ENCODE results near the gene PHF13. TPM values are rescaled to one million over a fixed set of nuclear protein-coding genes. Genes with fewer than 3 reads are reported as not detected.
"Not testable (repeated sequence)": the region's sequence is repeated elsewhere in the genome, so short reads cannot be mapped to it uniquely, and the experiment has no call there.

The PHF13 gene
- total RNA-seq, 2 donors from 2014 or later = 14.8 to 23.7 TPM

- Mint-ChIP-seq H3K27me3 (no peaks in the 10 kb centered on the region), H3K27ac (no peak overlapping the region), H3K36me3 (ENCODE audit: low read depth) (peaks cover 73% of the 10 kb centered on the region), H3K4me3 (peak overlapping the region; percentile 88), H3K4me1 (peaks cover 5% of the 10 kb centered on the region), H3K9me3 (no peaks in the 10 kb centered on the region)
- ATAC-seq (replicated peaks) = no peak
These were observed 13.5 kb downstream of the PHF13 start for GRCh38 chr1:6627031-6627430.

- H3K36me3 Mint-ChIP-seq (ENCODE audit: low read depth) = peaks cover 73% of the 10 kb centered on the region
- no peaks in the 10 kb centered on the region for H3K9me3 Mint-ChIP-seq
- H3K4me1 Mint-ChIP-seq = peaks cover 5% of the 10 kb centered on the region
- H3K27me3 Mint-ChIP-seq = no peaks in the 10 kb centered on the region
- peak overlapping the region; percentile 45 for H3K27ac Mint-ChIP-seq
- H3K4me3 Mint-ChIP-seq = peak overlapping the region; percentile 88
- ATAC-seq (replicated peaks) = no peak
These were observed 14.5 kb downstream of the PHF13 start for GRCh38 chr1:6627841-6628545.

GRCh38 chr1:6628971-6629479 lies 15.5 kb downstream of the PHF13 start:
- Mint-ChIP-seq H3K4me1 (peaks cover 5% of the 10 kb centered on the region), H3K4me3 (no peak overlapping the region), H3K36me3 (ENCODE audit: low read depth) (peaks cover 76% of the 10 kb centered on the region), H3K9me3 (no peaks in the 10 kb centered on the region), H3K27ac (no peak overlapping the region), H3K27me3 (no peaks in the 10 kb centered on the region)
- ATAC-seq (replicated peaks) = no peak

GRCh38 chr1:6630027-6630426 lies 16.5 kb downstream of the PHF13 start:
- no peak overlapping the region for H3K4me3 Mint-ChIP-seq
- H3K4me1 Mint-ChIP-seq = peaks cover 5% of the 10 kb centered on the region
- peaks cover 86% of the 10 kb centered on the region for H3K36me3 Mint-ChIP-seq (ENCODE audit: low read depth)
- no peaks in the 10 kb centered on the region for H3K9me3 Mint-ChIP-seq
- no peaks in the 10 kb centered on the region for H3K27me3 Mint-ChIP-seq
- H3K27ac Mint-ChIP-seq = peak overlapping the region; percentile 78
- ATAC-seq (replicated peaks) = no peak

GRCh38 chr1:6631058-6631457 lies 17.5 kb downstream of the PHF13 start:
- Mint-ChIP-seq H3K36me3 (ENCODE audit: low read depth) (peaks cover 85% of the 10 kb centered on the region), H3K4me3 (no peak overlapping the region), H3K27ac (no peak overlapping the region), H3K27me3 (no peaks in the 10 kb centered on the region), H3K4me1 (peaks cover 5% of the 10 kb centered on the region), H3K9me3 (no peaks in the 10 kb centered on the region)
- ATAC-seq (replicated peaks) = no peak

- H3K27ac Mint-ChIP-seq = no peak overlapping the region
- H3K27me3 Mint-ChIP-seq = no peaks in the 10 kb centered on the region
- H3K9me3 Mint-ChIP-seq = no peaks in the 10 kb centered on the region
- no peak overlapping the region for H3K4me3 Mint-ChIP-seq
- peaks cover 86% of the 10 kb centered on the region for H3K36me3 Mint-ChIP-seq (ENCODE audit: low read depth)
- H3K4me1 Mint-ChIP-seq = peaks cover 5% of the 10 kb centered on the region
- ATAC-seq (replicated peaks) = no peak
These were observed 19.3 kb downstream of the PHF13 start for GRCh38 chr1:6632588-6633514.

GRCh38 chr1:6634371-6635052 lies 21.0 kb downstream of the PHF13 start:
- no peaks in the 10 kb centered on the region for H3K9me3 Mint-ChIP-seq
- peaks cover 83% of the 10 kb centered on the region for H3K36me3 Mint-ChIP-seq (ENCODE audit: low read depth)

GRCh38 chr1:6635161-6635909 lies 21.8 kb downstream of the PHF13 start:
- no peaks in the 10 kb centered on the region for H3K27me3 Mint-ChIP-seq
- no peaks in the 10 kb centered on the region for H3K4me1 Mint-ChIP-seq
- H3K27ac Mint-ChIP-seq = no peak overlapping the region
- H3K4me3 Mint-ChIP-seq = no peak overlapping the region
- H3K9me3 Mint-ChIP-seq = no peaks in the 10 kb centered on the region
- no peak for ATAC-seq (replicated peaks)
- H3K36me3 Mint-ChIP-seq (ENCODE audit: low read depth) = peaks cover 83% of the 10 kb centered on the region

More at GRCh38 chr1:6634371-6635052, 21.0 kb downstream of the PHF13 start:
- Mint-ChIP-seq H3K27me3 (no peaks in the 10 kb centered on the region), H3K4me1 (peaks cover 3% of the 10 kb centered on the region), H3K27ac (no peak overlapping the region), H3K4me3 (no peak overlapping the region)
- ATAC-seq (replicated peaks) = peak; percentile 58

- no peaks in the 10 kb centered on the region for H3K4me1 Mint-ChIP-seq
- H3K27ac Mint-ChIP-seq = no peak overlapping the region
- H3K36me3 Mint-ChIP-seq (ENCODE audit: low read depth) = peaks cover 86% of the 10 kb centered on the region
- H3K4me3 Mint-ChIP-seq = no peak overlapping the region
- H3K27me3 Mint-ChIP-seq = no peaks in the 10 kb centered on the region
- ATAC-seq (replicated peaks) = no peak
- H3K9me3 Mint-ChIP-seq = no peaks in the 10 kb centered on the region
These were observed 22.6 kb downstream of the PHF13 start for GRCh38 chr1:6635910-6636760.

GRCh38 chr1:6636778-6637177 lies 23.2 kb downstream of the PHF13 start:
- ATAC-seq (replicated peaks) = not testable (repeated sequence)

GRCh38 chr1:6637770-6638169 lies 24.2 kb downstream of the PHF13 start:
- no peaks in the 10 kb centered on the region for H3K4me1 Mint-ChIP-seq
- H3K27ac Mint-ChIP-seq = no peak overlapping the region

More at GRCh38 chr1:6636778-6637177, 23.2 kb downstream of the PHF13 start:
- Mint-ChIP-seq H3K36me3 (ENCODE audit: low read depth) (peaks cover 87% of the 10 kb centered on the region), H3K27ac (peak overlapping the region; percentile 46)
- H3K27me3 Mint-ChIP-seq, H3K9me3 Mint-ChIP-seq, H3K4me3 Mint-ChIP-seq, H3K4me1 Mint-ChIP-seq: not testable (repeated sequence)

GRCh38 chr1:6638226-6638625 lies 24.7 kb downstream of the PHF13 start:
- Mint-ChIP-seq H3K36me3 (ENCODE audit: low read depth) (peaks cover 87% of the 10 kb centered on the region), H3K4me1 (no peaks in the 10 kb centered on the region), H3K9me3 (no peaks in the 10 kb centered on the region), H3K27ac (no peak overlapping the region), H3K27me3 (no peaks in the 10 kb centered on the region), H3K4me3 (no peak overlapping the region)
- no peak for ATAC-seq (replicated peaks)

More at GRCh38 chr1:6637770-6638169, 24.2 kb downstream of the PHF13 start:
- no peaks in the 10 kb centered on the region for H3K27me3 Mint-ChIP-seq
- H3K4me3 Mint-ChIP-seq = no peak overlapping the region
- no peaks in the 10 kb centered on the region for H3K9me3 Mint-ChIP-seq
- ATAC-seq (replicated peaks) = no peak
- peaks cover 87% of the 10 kb centered on the region for H3K36me3 Mint-ChIP-seq (ENCODE audit: low read depth)

GRCh38 chr1:6640867-6641266 lies 27.3 kb downstream of the PHF13 start:
- H3K9me3 Mint-ChIP-seq; H3K27ac Mint-ChIP-seq; ATAC-seq (replicated peaks); H3K4me3 Mint-ChIP-seq; H3K27me3 Mint-ChIP-seq; H3K4me1 Mint-ChIP-seq: not testable (repeated sequence)
- peaks cover 81% of the 10 kb centered on the region for H3K36me3 Mint-ChIP-seq (ENCODE audit: low read depth)

Data from activated T-helper 17 cell treated with anti-CD3 and anti-CD28 coated beads, Interleukin-2, amount 50 U/mL, for 72 hours (primary cell).